AG08396 (cell line): ENCODE data around the gene NOP9.

Source experiments
- DNase-seq: peaks from one replicate; pipeline ENCODE4 v3.0.0; 2012; ENCODE audit warnings: low spot score, mixed read lengths

The NOP9 gene

GRCh38 chr14:24299255-24300191 is at the start of gene NOP9, which contains the start of gene DHRS1:
NOP9 (plus strand) TSS chr14:24299850; CDS start chr14:24299955, 105 bp downstream.
DHRS1 (minus strand) TSS chr14:24299780; CDS start chr14:24299106, 674 bp downstream.
- peak; percentile 96 for DNase-seq

GRCh38 chr14:24250354-24250753 is 49.3 kb upstream of the NOP9 start:
- DNase-seq: no peak

GRCh38 chr14:24251880-24252288 is 47.8 kb upstream of the NOP9 start:
- peak; percentile 53 for DNase-seq

- no peak for DNase-seq
Measured at GRCh38 chr14:24252289-24253124, 47.1 kb upstream of the NOP9 start.

- DNase-seq: no peak
Measured at GRCh38 chr14:24253936-24254335, 45.7 kb upstream of the NOP9 start.

- DNase-seq: no peak
Measured at GRCh38 chr14:24254630-24255392, 44.8 kb upstream of the NOP9 start.

GRCh38 chr14:24255438-24255837 is 44.2 kb upstream of the NOP9 start:
- DNase-seq: no peak

- no peak for DNase-seq
Measured at GRCh38 chr14:24255931-24256711, 43.5 kb upstream of the NOP9 start.

- DNase-seq: no peak
Measured at GRCh38 chr14:24256960-24257359, 42.7 kb upstream of the NOP9 start.

GRCh38 chr14:24258119-24258518 is 41.5 kb upstream of the NOP9 start:
- no peak for DNase-seq

GRCh38 chr14:24258548-24259265 is 40.9 kb upstream of the NOP9 start:
- no peak for DNase-seq

- DNase-seq: peak; percentile 78
Measured at GRCh38 chr14:24259282-24260025, 40.2 kb upstream of the NOP9 start.

GRCh38 chr14:24260026-24260779 is 39.4 kb upstream of the NOP9 start:
- DNase-seq: no peak

GRCh38 chr14:24260780-24261157 is 38.9 kb upstream of the NOP9 start:
- DNase-seq: no peak

- DNase-seq: no peak
Measured at GRCh38 chr14:24261256-24261968, 38.2 kb upstream of the NOP9 start.

- DNase-seq: no peak
Measured at GRCh38 chr14:24261969-24262327, 37.7 kb upstream of the NOP9 start.

- no peak for DNase-seq
Measured at GRCh38 chr14:24262821-24263733, 36.6 kb upstream of the NOP9 start, which contains the start of gene TGM1. TGM1 (minus strand) TSS chr14:24263177; CDS start chr14:24262352, 825 bp downstream.
